ENCODE results near the gene SLC39A6. TPM values are rescaled to one million over a fixed set of nuclear protein-coding genes. Genes with fewer than 3 reads are reported as not detected.
"Not testable (repeated sequence)": the region's sequence is repeated elsewhere in the genome, so short reads cannot be mapped to it uniquely, and the experiment has no call there.

Gene SLC39A6
- total and polyA plus RNA-seq, 7 donors, result 8.9 to 21.6 (median 14.9) TPM

DNA sequence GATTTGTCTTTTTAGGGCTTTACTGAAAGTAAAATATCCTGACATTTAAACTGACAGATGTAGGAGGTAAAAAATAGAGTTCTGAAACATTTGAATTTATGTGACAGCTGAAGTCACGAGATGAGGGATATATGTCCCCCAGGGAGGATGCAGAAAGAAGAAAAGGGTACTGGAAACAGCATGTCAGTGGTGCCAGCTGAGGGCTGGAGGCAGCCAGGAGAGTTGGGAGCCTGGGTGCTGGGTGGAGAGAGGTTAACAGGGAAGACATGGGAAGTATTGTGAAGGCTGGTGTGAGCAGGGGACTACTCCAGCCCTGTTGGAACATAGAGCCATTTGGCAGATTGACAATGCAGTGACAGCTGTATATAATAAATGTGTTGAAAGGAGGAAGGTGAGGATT lies 46.3 kb upstream of the SLC39A6 start:
- Histone ChIP-seq H3K4me1 (no peaks in the 10 kb centered on the region), H3K4me3 (no peak overlapping the region), H3K27ac (no peak overlapping the region), H3K36me3 (ENCODE audit: insufficient read depth in 1 of 2, low read depth in 1 of 2) (peaks cover 0 to 69% of the 10 kb centered on the region in 2 donors), H3K9me3 (no peaks in the 10 kb centered on the region), H3K27me3 (ENCODE audit: insufficient read depth in 3 of 3, low read length in 2 of 3) (no peaks in the 10 kb centered on the region)
- intact Hi-C loops (cut with DNase I), result no loop called here
- no peak for DNase-seq
- TF ChIP-seq, protein P1, sequence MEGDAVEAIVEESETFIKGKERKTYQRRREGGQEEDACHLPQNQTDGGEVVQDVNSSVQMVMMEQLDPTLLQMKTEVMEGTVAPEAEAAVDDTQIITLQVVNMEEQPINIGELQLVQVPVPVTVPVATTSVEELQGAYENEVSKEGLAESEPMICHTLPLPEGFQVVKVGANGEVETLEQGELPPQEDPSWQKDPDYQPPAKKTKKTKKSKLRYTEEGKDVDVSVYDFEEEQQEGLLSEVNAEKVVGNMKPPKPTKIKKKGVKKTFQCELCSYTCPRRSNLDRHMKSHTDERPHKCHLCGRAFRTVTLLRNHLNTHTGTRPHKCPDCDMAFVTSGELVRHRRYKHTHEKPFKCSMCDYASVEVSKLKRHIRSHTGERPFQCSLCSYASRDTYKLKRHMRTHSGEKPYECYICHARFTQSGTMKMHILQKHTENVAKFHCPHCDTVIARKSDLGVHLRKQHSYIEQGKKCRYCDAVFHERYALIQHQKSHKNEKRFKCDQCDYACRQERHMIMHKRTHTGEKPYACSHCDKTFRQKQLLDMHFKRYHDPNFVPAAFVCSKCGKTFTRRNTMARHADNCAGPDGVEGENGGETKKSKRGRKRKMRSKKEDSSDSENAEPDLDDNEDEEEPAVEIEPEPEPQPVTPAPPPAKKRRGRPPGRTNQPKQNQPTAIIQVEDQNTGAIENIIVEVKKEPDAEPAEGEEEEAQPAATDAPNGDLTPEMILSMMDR (IDR thresholded peaks at IDR 0.05), result no peak
- no peak for ATAC-seq
- 57 to 78% (median 67%) methylated on average over 1 of the region's 1 CpG for WGBS, 3 donors

DNA sequence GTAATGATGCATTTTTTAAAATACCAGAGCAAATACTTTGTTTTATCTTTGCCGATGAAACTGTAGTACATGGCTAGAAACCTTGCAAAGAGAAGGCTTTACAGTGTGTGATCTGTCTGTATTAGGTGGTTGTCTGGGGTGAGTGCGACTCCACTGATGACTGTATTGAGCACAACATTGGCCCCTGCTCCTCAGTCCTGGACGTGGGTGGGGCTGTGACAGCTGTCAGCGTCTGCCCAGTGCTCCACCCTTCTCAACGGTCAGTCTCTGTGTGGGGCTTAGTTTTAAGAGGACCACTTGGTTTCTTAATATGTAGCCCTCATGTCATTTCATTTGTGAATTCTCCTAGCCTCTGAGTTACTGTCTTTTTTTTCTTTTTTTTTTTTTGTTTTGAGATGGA lies 40.8 kb upstream of the SLC39A6 start:
- TF ChIP-seq, protein P1 (IDR thresholded peaks at IDR 0.05), result no peak
- DNase-seq (no peak), ATAC-seq (no peak)
- no peak overlapping the region for H3K4me3 ChIP-seq
- 54 to 70% (median 69%) methylated on average over 5 of the region's 5 CpGs for WGBS, 3 donors
- no peak overlapping the region for H3K27ac ChIP-seq
- no peaks in the 10 kb centered on the region for H3K9me3 ChIP-seq
- peaks cover 3 to 98% of the 10 kb centered on the region in 2 donors for H3K36me3 ChIP-seq (ENCODE audit: insufficient read depth in 1 of 2, low read depth in 1 of 2)
- no peaks in the 10 kb centered on the region for H3K27me3 ChIP-seq (ENCODE audit: insufficient read depth in 3 of 3, low read length in 2 of 3)
- intact Hi-C loops (cut with DNase I), result loop anchor here in 1 of 2 donors (2.0 kb wide), 1 partner anchor 51 kb away; no protein-coding TSS in a partner anchor
- no peaks in the 10 kb centered on the region for H3K4me1 ChIP-seq

DNA sequence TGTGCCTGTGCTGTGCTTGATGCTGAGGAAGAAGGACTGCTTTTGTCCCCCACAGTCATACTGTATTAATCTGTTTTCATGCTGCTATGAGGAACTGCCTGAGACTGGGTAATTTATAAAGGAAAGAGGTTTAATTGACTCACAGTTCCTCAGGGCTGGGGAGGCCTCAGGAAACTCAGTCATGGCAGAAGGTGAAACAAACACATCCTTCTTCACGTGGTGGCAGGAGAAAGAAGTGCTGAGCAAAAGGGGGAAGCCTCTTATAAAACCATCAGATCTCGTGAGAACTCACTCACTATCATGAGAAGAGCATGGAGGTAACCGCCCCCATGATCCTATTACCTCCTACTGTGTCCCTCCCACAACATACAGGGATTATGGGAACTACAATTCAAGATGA lies 39.2 kb upstream of the SLC39A6 start:
- not testable (repeated sequence) for H3K9me3 ChIP-seq; DNase-seq; H3K27me3 ChIP-seq (ENCODE audit: insufficient read depth in 3 of 3, low read length in 2 of 3); H3K4me3 ChIP-seq; ATAC-seq; H3K4me1 ChIP-seq; H3K27ac ChIP-seq
- WGBS, 3 donors, result 85 to 97% (median 87%) methylated on average over 3 of the region's 3 CpGs
- intact Hi-C loops (cut with DNase I), result loop anchor here in 1 of 2 donors (2.0 kb wide), 1 partner anchor 53 kb away; no protein-coding TSS in a partner anchor
- H3K36me3 ChIP-seq (ENCODE audit: insufficient read depth in 1 of 2, low read depth in 1 of 2), result peaks cover 3 to 98% of the 10 kb centered on the region in 2 donors

DNA sequence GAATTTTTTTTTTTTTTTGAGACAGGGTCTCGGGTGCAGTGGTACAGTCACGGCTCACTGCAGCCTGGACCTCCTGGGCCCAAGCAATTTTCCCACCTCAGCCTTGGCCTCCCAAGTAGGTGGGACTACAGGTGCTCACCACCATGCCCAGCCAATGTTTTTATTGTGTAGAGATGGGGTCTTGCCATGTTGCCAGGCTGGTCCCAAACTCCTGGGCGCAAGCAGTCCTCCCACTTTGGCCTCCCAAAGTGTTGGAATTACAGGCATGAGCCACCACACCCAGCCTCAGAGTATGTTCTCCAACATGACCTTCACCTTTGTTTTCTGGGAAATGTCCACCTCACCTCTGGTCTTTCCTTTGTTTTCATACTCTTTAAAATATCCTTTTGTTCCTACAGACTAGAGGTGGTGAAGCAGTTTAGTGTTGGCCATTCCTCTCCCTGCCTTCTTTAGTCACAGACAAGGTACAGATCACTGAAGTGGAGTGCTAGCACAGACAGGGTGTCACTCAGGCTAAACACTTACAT lies 38.6 kb upstream of the SLC39A6 start:
- Histone ChIP-seq H3K27ac (no peak overlapping the region), H3K36me3 (ENCODE audit: insufficient read depth in 1 of 2, low read depth in 1 of 2) (peaks cover 3 to 97% of the 10 kb centered on the region in 2 donors), H3K4me1 (no peaks in the 10 kb centered on the region), H3K9me3 (no peaks in the 10 kb centered on the region), H3K27me3 (ENCODE audit: insufficient read depth in 3 of 3, low read length in 2 of 3) (no peaks in the 10 kb centered on the region), H3K4me3 (no peak overlapping the region)
- ATAC-seq (no peak), DNase-seq (no peak)
- TF ChIP-seq, protein P1 (IDR thresholded peaks at IDR 0.05), result no peak
- WGBS, 3 donors, result 97 to 100% (median 99%) methylated on average over 3 of the region's 3 CpGs
- intact Hi-C loops (cut with DNase I), result loop anchor here in 1 of 2 donors (2.0 kb wide), 1 partner anchor 53 kb away; no protein-coding TSS in a partner anchor

DNA sequence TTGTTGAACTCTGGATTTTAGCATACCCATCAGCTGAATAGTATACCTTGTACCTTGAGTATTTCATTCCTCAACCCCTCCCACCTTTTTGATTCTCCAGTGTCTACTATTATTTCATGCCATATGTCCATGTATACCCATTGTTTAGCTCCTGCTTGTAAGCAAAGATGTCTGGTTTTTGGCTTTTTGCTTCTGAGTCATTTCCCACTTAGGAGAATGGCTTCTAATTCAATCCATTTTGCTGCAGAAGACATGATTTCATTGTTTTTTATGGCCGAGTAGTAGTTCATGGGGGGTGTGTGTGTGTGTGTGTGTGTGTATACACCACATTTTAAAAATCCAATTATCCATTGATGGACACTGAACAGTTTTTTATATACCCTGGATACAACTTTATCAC lies 33.8 kb upstream of the SLC39A6 start:
- DNase-seq (no peak), ATAC-seq (no peak)
- 68 to 92% (median 90%) methylated on average over 1 of the region's 1 CpG for WGBS, 3 donors
- Histone ChIP-seq H3K36me3 (ENCODE audit: insufficient read depth in 1 of 2, low read depth in 1 of 2) (peaks cover 0 to 98% of the 10 kb centered on the region in 2 donors), H3K4me1 (no peaks in the 10 kb centered on the region), H3K4me3 (no peak overlapping the region), H3K27ac (no peak overlapping the region), H3K27me3 (ENCODE audit: insufficient read depth in 3 of 3, low read length in 2 of 3) (no peaks in the 10 kb centered on the region), H3K9me3 (no peaks in the 10 kb centered on the region)
- intact Hi-C loops (cut with DNase I), result no loop called here
- TF ChIP-seq, protein P1 (IDR thresholded peaks at IDR 0.05), result no peak

Measured in psoas muscle (tissue), 8 donors.